Chondrocyte (in vitro differentiated cells): ENCODE measurements around the gene UBASH3B. TPM values are rescaled to one million over a fixed set of nuclear protein-coding genes. Genes with fewer than 3 reads are reported as not detected.

Experiments used
- DNase-seq: peaks from one replicate; pipeline ENCODE4 v3.0.0; 2021; ENCODE audit warnings: mixed read lengths, low spot score
- H3K27ac Mint-ChIP-seq: one replicate; pipeline ENCODE4 v1.8.0; 2021; ENCODE audit warnings: mild to moderate bottlenecking, moderate library complexity, mixed read lengths; ENCODE audit not compliant: unreplicated experiment
- H3K27me3 Mint-ChIP-seq: 2 replicates; pipeline ENCODE4 v1.8.0; 2021; ENCODE audit warnings: low read depth, mixed read lengths
- H3K36me3 Mint-ChIP-seq: 2 replicates; pipeline ENCODE4 v1.8.0; 2021; ENCODE audit warnings: low read depth, mixed read lengths
- H3K4me1 Mint-ChIP-seq: 2 replicates; pipeline ENCODE4 v1.8.0; 2021; ENCODE audit warnings: low read depth, mild to moderate bottlenecking, mixed read lengths
- H3K4me3 Mint-ChIP-seq: one replicate; pipeline ENCODE4 v1.8.0; 2021; ENCODE audit warnings: mild to moderate bottlenecking, moderate library complexity, mixed read lengths; ENCODE audit not compliant: unreplicated experiment
- H3K9me3 Mint-ChIP-seq: 2 replicates; pipeline ENCODE4 v1.8.0; 2021; ENCODE audit warnings: low read depth, mixed read lengths
- CTCF ChIP-seq: fragments of 200-600 bp; sonication (generic); IDR thresholded peaks from 2 replicates; pipeline ENCODE4 v1.5.0; 2021; ENCODE audit warnings: antibody characterized with exemption, mild to moderate bottlenecking, moderate library complexity
- total RNA-seq: library from RNA; stranded (reverse); gene quantifications from 3 replicates; pipeline ENCODE4 v1.2.1, GENCODE V29; 2021

Gene UBASH3B
- total RNA-seq, 1 donor from 2014 or later: 14.4 TPM

DNA sequence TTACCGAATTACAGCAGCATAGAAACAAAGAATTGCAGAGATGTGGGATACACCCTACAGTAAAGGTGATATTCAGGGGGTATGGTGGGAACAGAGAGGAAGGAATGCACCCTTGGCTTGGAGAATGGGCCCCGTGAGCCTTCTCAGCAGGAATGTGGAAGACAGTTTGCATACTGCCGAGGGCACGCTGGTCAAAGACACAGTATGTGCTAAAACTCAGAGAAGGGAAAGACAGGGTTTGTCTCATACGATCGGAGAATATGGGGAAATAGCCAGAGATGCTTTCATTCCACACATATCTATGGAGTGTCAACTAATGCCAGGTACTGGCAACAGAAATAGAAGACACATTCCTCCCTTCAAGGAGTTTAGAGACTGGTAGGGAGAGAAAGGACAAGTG is 36.9 kb downstream of the UBASH3B start:
- Mint-ChIP-seq H3K27ac (peak overlapping the region; percentile 87), H3K9me3 (no peaks in the 10 kb centered on the region), H3K36me3 (no peaks in the 10 kb centered on the region), H3K4me3 (no peak overlapping the region), H3K4me1 (peaks cover 28% of the 10 kb centered on the region), H3K27me3 (no peaks in the 10 kb centered on the region)
- no peak for DNase-seq
- no peak for TF ChIP-seq CTCF

DNA sequence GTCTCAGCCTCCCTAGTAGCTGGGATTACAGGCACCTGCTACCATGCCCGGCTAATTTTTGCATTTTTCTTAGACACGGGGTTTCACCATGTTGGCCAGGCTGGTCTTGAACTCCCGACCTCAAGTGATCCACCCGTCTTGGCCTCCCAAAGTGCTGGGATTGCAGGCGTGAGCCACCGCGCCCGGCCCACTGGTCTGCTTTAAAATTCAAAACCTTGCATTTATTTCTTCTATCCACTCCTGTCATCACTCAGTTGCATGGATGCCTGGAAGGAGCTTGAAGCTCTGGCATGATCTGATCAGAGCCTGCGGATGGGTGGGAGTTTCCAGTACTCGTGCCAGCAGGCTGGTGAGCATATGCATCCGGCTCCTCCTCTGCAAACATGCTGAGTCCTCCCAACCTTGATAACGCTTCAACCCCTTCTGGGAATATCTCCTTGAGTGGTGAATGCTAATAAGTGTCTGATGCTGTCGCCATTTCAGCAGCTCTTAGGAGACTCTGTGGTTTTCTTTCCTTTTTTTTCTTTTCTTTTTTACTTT is 39.6 kb downstream of the UBASH3B start:
- H3K4me3 Mint-ChIP-seq: no peak overlapping the region
- H3K27ac Mint-ChIP-seq: no peak overlapping the region
- H3K4me1 Mint-ChIP-seq: peaks cover 28% of the 10 kb centered on the region
- no peaks in the 10 kb centered on the region for H3K36me3 Mint-ChIP-seq
- H3K9me3 Mint-ChIP-seq: no peaks in the 10 kb centered on the region
- TF ChIP-seq CTCF: no peak
- no peak for DNase-seq
- H3K27me3 Mint-ChIP-seq: no peaks in the 10 kb centered on the region

GRCh38 chr11:122696662-122697061 is 41.1 kb downstream of the UBASH3B start:
- no peak overlapping the region for H3K4me3 Mint-ChIP-seq
- H3K4me1 Mint-ChIP-seq: peaks cover 16% of the 10 kb centered on the region
- no peaks in the 10 kb centered on the region for H3K36me3 Mint-ChIP-seq
- H3K9me3 Mint-ChIP-seq: no peaks in the 10 kb centered on the region
- DNase-seq: no peak
- H3K27ac Mint-ChIP-seq: no peak overlapping the region
- no peak for TF ChIP-seq CTCF
- no peaks in the 10 kb centered on the region for H3K27me3 Mint-ChIP-seq

- no peak for TF ChIP-seq CTCF
- DNase-seq: no peak
- no peaks in the 10 kb centered on the region for H3K9me3 Mint-ChIP-seq
- no peak overlapping the region for H3K27ac Mint-ChIP-seq
- H3K27me3 Mint-ChIP-seq: no peaks in the 10 kb centered on the region
- H3K36me3 Mint-ChIP-seq: no peaks in the 10 kb centered on the region
- H3K4me1 Mint-ChIP-seq: peaks cover 6% of the 10 kb centered on the region
- H3K4me3 Mint-ChIP-seq: no peak overlapping the region
Measured at GRCh38 chr11:122697636-122698167, 42.2 kb downstream of the UBASH3B start.

DNA sequence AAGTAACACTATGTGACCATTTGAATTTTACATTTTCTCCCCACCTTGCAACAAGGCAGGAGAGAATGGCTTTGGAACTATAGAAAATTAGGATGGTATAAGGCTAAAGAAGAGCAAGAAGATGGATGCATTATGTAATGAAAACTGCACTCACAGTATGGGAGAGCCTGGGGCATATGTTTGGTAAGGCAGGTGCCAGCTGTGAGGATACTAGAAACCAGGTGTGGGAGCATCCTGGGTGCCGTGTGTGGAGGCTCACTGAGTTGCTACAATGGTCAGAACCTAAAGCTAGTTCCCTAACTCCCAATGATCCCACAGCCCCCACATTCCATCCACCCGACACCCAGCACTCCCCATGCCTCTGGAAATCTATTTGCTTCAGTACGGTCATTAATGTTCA is 42.9 kb downstream of the UBASH3B start:
- Mint-ChIP-seq H3K27ac (no peak overlapping the region), H3K4me3 (no peak overlapping the region)
- DNase-seq: no peak

More for the DNA sequence above, 42.9 kb downstream of the UBASH3B start:
- Mint-ChIP-seq H3K36me3 (no peaks in the 10 kb centered on the region), H3K9me3 (no peaks in the 10 kb centered on the region), H3K27me3 (no peaks in the 10 kb centered on the region), H3K4me1 (no peaks in the 10 kb centered on the region)
- TF ChIP-seq CTCF: no peak
